ENCODE data around the gene DENND1A.

Gene DENND1A

GRCh38 chr9:123678038-123678877 is 251.7 kb downstream of the DENND1A start:
- DNase-seq, result no peak

- no peak for DNase-seq
Observed at GRCh38 chr9:123676869-123677268, 253.1 kb downstream of the DENND1A start.

- DNase-seq, result no peak
Observed at GRCh38 chr9:123669346-123669745, 260.6 kb downstream of the DENND1A start.

GRCh38 chr9:123663529-123663928 is 266.4 kb downstream of the DENND1A start:
- DNase-seq, result no peak

- no peak for DNase-seq
Observed at GRCh38 chr9:123662057-123662776, 267.7 kb downstream of the DENND1A start.

- DNase-seq, result no peak
Observed at GRCh38 chr9:123660691-123661466, 269.0 kb downstream of the DENND1A start.

GRCh38 chr9:123659358-123659757 is 270.6 kb downstream of the DENND1A start:
- no peak for DNase-seq

GRCh38 chr9:123658792-123659191 is 271.1 kb downstream of the DENND1A start:
- DNase-seq, result no peak

- DNase-seq, result no peak
Observed at GRCh38 chr9:123657941-123658340, 272.0 kb downstream of the DENND1A start.

GRCh38 chr9:123657099-123657498 is 272.8 kb downstream of the DENND1A start:
- no peak for DNase-seq

- peak; percentile 6 for DNase-seq
Observed at GRCh38 chr9:123656565-123656964, 273.4 kb downstream of the DENND1A start.

- no peak for DNase-seq
Observed at GRCh38 chr9:123655681-123656423, 274.1 kb downstream of the DENND1A start.

GRCh38 chr9:123654994-123655637 is 274.8 kb downstream of the DENND1A start:
- no peak for DNase-seq

- DNase-seq, result no peak
Observed at GRCh38 chr9:123654218-123654993, 275.5 kb downstream of the DENND1A start.

- no peak for DNase-seq
Observed at GRCh38 chr9:123652416-123652815, 277.5 kb downstream of the DENND1A start.

GRCh38 chr9:123651871-123652270 is 278.1 kb downstream of the DENND1A start:
- no peak for DNase-seq

GRCh38 chr9:123651273-123651672 is 278.7 kb downstream of the DENND1A start:
- no peak for DNase-seq

GRCh38 chr9:123649909-123650308 is 280.0 kb downstream of the DENND1A start:
- no peak for DNase-seq

- DNase-seq, result no peak
Observed at GRCh38 chr9:123647145-123647544, 282.8 kb downstream of the DENND1A start.

- DNase-seq, result no peak
Observed at GRCh38 chr9:123645762-123646161, 284.2 kb downstream of the DENND1A start.

GRCh38 chr9:123645126-123645525 is 284.8 kb downstream of the DENND1A start:
- DNase-seq, result no peak

Data from HCEC 1CT (cell line).